Activated naive CD4-positive, alpha-beta T cell treated with anti-CD3 and anti-CD28 coated beads, Interleukin-2, amount 50 U/mL, for 72 hours (primary cell): ENCODE measurements around the gene MRPL41. TPM values are rescaled to one million over a fixed set of nuclear protein-coding genes. Genes with fewer than 3 reads are reported as not detected.
"Not testable (repeated sequence)": the region's sequence is repeated elsewhere in the genome, so short reads cannot be mapped to it uniquely, and the experiment has no call there.

Experiments used
- ATAC-seq, 2 donors: fragments of 150-1000 bp; cut with Tn5 transposase; 2 replicates each; pipeline ENCODE4 v1.10.0; 2021; ENCODE audit warnings: mild to moderate bottlenecking in 2 of 2, moderate library complexity in 2 of 2
- DNase-seq, 2 donors: peaks; one replicate each; pipeline ENCODE4 v3.0.0; 2021 to 2022; ENCODE audit warnings: low spot score in 2 of 2
- H3K27ac Mint-ChIP-seq, 2 donors: one replicate each; pipeline ENCODE4 v1.8.0; 2022; ENCODE audit warnings: mild to moderate bottlenecking in 2 of 2, mixed read lengths in 2 of 2
- H3K36me3 Mint-ChIP-seq, 2 donors: one replicate each; pipeline ENCODE4 v1.8.0; 2022; ENCODE audit warnings: mixed read lengths in 2 of 2
- H3K9me3 Mint-ChIP-seq, 2 donors: one replicate each; pipeline ENCODE4 v1.8.0; 2022; ENCODE audit warnings: mixed read lengths in 2 of 2
- total RNA-seq, 2 donors: library from RNA; stranded (reverse); gene quantifications; one replicate each; pipeline ENCODE4 v1.2.3, GENCODE V29; 2022

Gene MRPL41
- total RNA-seq, 2 donors from 2014 or later, result 21.2 to 31.6 TPM

GRCh38 chr9:137568445-137568844 is 16.8 kb downstream of the MRPL41 start:
- not testable (repeated sequence) for H3K9me3 Mint-ChIP-seq, ATAC-seq, DNase-seq
- peak overlapping the region; percentile 37 to 70 for H3K27ac Mint-ChIP-seq
- peaks cover 11 to 16% of the 10 kb centered on the region in 2 donors for H3K36me3 Mint-ChIP-seq

GRCh38 chr9:137569609-137570203 is 18.0 kb downstream of the MRPL41 start:
- Mint-ChIP-seq H3K9me3 (no peaks in the 10 kb centered on the region), H3K36me3 (peaks cover 6 to 10% of the 10 kb centered on the region in 2 donors), H3K27ac (peak overlapping the region in 1 of 2 donors; percentile 37)
- no peak for ATAC-seq
- DNase-seq, result no peak

- DNase-seq (no peak), ATAC-seq (no peak)
- Mint-ChIP-seq H3K9me3 (no peaks in the 10 kb centered on the region), H3K27ac (peak overlapping the region in 1 of 2 donors; percentile 7), H3K36me3 (peaks cover 12 to 13% of the 10 kb centered on the region in 2 donors)
Observed at GRCh38 chr9:137570566-137570965, 18.9 kb downstream of the MRPL41 start.

GRCh38 chr9:137574192-137574591 is 22.5 kb downstream of the MRPL41 start:
- ATAC-seq (no peak), DNase-seq (no peak)
- no peaks in the 10 kb centered on the region for H3K9me3 Mint-ChIP-seq
- H3K36me3 Mint-ChIP-seq, result peaks cover 14 to 15% of the 10 kb centered on the region in 2 donors
- no peak overlapping the region for H3K27ac Mint-ChIP-seq

- ATAC-seq, result no peak
- no peak for DNase-seq
- H3K9me3 Mint-ChIP-seq, result no peaks in the 10 kb centered on the region
- peak overlapping the region; percentile 24 to 85 for H3K27ac Mint-ChIP-seq
- peaks cover 14 to 15% of the 10 kb centered on the region in 2 donors for H3K36me3 Mint-ChIP-seq
Observed at GRCh38 chr9:137575364-137575715, 23.7 kb downstream of the MRPL41 start.

- Mint-ChIP-seq H3K9me3 (no peaks in the 10 kb centered on the region), H3K27ac (peak overlapping the region; percentile 24 to 85), H3K36me3 (peaks cover 14 to 15% of the 10 kb centered on the region in 2 donors)
- no peak for ATAC-seq
- no peak for DNase-seq
Observed at GRCh38 chr9:137575716-137576411, 24.2 kb downstream of the MRPL41 start.

- Mint-ChIP-seq H3K9me3 (no peaks in the 10 kb centered on the region), H3K27ac (peak within 1 kb of the TSS; percentile 55 to 68), H3K36me3 (peaks cover 6 to 9% of the 10 kb centered on the region in 2 donors)
- DNase-seq, result peak; percentile 93 to 99
- peak; percentile 99 for ATAC-seq
Observed at GRCh38 chr9:137578518-137579258, 27.0 kb downstream of the MRPL41 start, which contains the start of gene DPH7. Gene DPH7, minus strand, starts transcription at chr9:137578925. Its CDS starts 148 bp downstream, at chr9:137578777.

GRCh38 chr9:137579259-137579604 is 27.6 kb downstream of the MRPL41 start:
- no peak for ATAC-seq
- DNase-seq, result no peak
- H3K27ac Mint-ChIP-seq, result peak overlapping the region; percentile 55 to 68
- H3K36me3 Mint-ChIP-seq, result peaks cover 6 to 9% of the 10 kb centered on the region in 2 donors
- no peaks in the 10 kb centered on the region for H3K9me3 Mint-ChIP-seq

GRCh38 chr9:137580209-137580953 is 28.7 kb downstream of the MRPL41 start:
- DNase-seq (no peak), ATAC-seq (no peak)
- Mint-ChIP-seq H3K27ac (peak overlapping the region in 1 of 2 donors; percentile 68), H3K9me3 (no peaks in the 10 kb centered on the region), H3K36me3 (peaks cover 4% of the 10 kb centered on the region in 2 donors)

GRCh38 chr9:137580954-137581322 is 29.3 kb downstream of the MRPL41 start:
- Mint-ChIP-seq H3K27ac (no peak overlapping the region), H3K36me3 (peaks cover 0 to 2% of the 10 kb centered on the region in 2 donors), H3K9me3 (no peaks in the 10 kb centered on the region)
- DNase-seq (no peak), ATAC-seq (no peak)

GRCh38 chr9:137581361-137582285 is 29.9 kb downstream of the MRPL41 start:
- Mint-ChIP-seq H3K36me3 (peaks cover 0 to 5% of the 10 kb centered on the region in 2 donors), H3K9me3 (no peaks in the 10 kb centered on the region), H3K27ac (no peak overlapping the region)
- ATAC-seq (no peak), DNase-seq (no peak)

GRCh38 chr9:137582286-137582860 is 30.7 kb downstream of the MRPL41 start:
- no peak for ATAC-seq
- no peaks in the 10 kb centered on the region for H3K9me3 Mint-ChIP-seq
- no peak for DNase-seq
- H3K36me3 Mint-ChIP-seq, result peaks cover 0 to 9% of the 10 kb centered on the region in 2 donors
- H3K27ac Mint-ChIP-seq, result no peak overlapping the region

- Mint-ChIP-seq H3K9me3 (no peaks in the 10 kb centered on the region), H3K27ac (peak overlapping the region; percentile 5 to 82), H3K36me3 (peaks cover 0 to 17% of the 10 kb centered on the region in 2 donors)
- DNase-seq, result no peak
- ATAC-seq, result no peak
Observed at GRCh38 chr9:137583347-137583746, 31.7 kb downstream of the MRPL41 start.

GRCh38 chr9:137583957-137584356 is 32.3 kb downstream of the MRPL41 start:
- Mint-ChIP-seq H3K36me3 (peaks cover 0 to 20% of the 10 kb centered on the region in 2 donors), H3K9me3 (no peaks in the 10 kb centered on the region), H3K27ac (no peak overlapping the region)
- DNase-seq (no peak), ATAC-seq (no peak)

GRCh38 chr9:137586854-137587253 is 35.2 kb downstream of the MRPL41 start:
- DNase-seq (no peak), ATAC-seq (no peak)
- Mint-ChIP-seq H3K36me3 (peaks cover 6 to 20% of the 10 kb centered on the region in 2 donors), H3K9me3 (no peaks in the 10 kb centered on the region), H3K27ac (no peak overlapping the region)
